Right atrium auricular region (tissue), 2 donors: ENCODE results near the gene CDRT4. TPM values are rescaled to one million over a fixed set of nuclear protein-coding genes. Genes with fewer than 3 reads are reported as not detected.

Experiments
- DNase-seq: peaks from one replicate; pipeline ENCODE4 v3.0.0-alpha.2; 2019; ENCODE audit warnings: low spot score
- H3K27ac ChIP-seq, 2 donors: fragments of 200-600 bp; sonication (generic); 1 replicate in 1 of 2; 2 replicates in 1 of 2; pipeline ENCODE4 v1.5.1; 2016 to 2019
- H3K27me3 ChIP-seq, 2 donors: fragments of 200-600 bp; sonication (generic); one replicate each; pipeline versions ENCODE4 v1.5.1 to v1.6.0; 2017 to 2019
- H3K36me3 ChIP-seq: fragments of 200-600 bp; sonication (generic); one replicate; pipeline ENCODE4 v1.5.1; 2016
- H3K4me1 ChIP-seq, 2 donors: fragments of 200-600 bp; sonication (generic); one replicate each; pipeline versions ENCODE4 v1.5.1 to v1.6.0; 2017 to 2019
- H3K4me3 ChIP-seq, 2 donors: fragments of 200-600 bp; sonication (generic); 1 replicate in 1 of 2; 2 replicates in 1 of 2; pipeline ENCODE4 v1.5.1; 2017 to 2019; ENCODE audit warnings: mild to moderate bottlenecking in 1 of 2, moderate library complexity in 1 of 2
- H3K9me3 ChIP-seq, 2 donors: fragments of 200-600 bp; sonication (generic); one replicate each; pipeline ENCODE4 v1.5.1; 2019
- total RNA-seq, 2 donors: library from RNA; depleted of rRNA; stranded (reverse); fragments of >200 nt; gene quantifications; one replicate each; pipeline ENCODE4 v1.1.0, GENCODE V29; 2016
- TF ChIP-seq, protein P1 (sequence below), 2 donors: fragments of 200-600 bp; sonication (generic); IDR thresholded peaks; one replicate each; pipeline ENCODE4 v1.5.1; 2019; ENCODE audit warnings: antibody characterized with exemption in 2 of 2

The CDRT4 gene
- total RNA-seq, 2 donors from 2014 or later, result 0.94 TPM; not detected in 1

GRCh38 chr17:15403276-15403939 is 64.0 kb downstream of the CDRT4 start:
- peaks cover 0 to 32% of the 10 kb centered on the region in 2 donors for H3K4me1 ChIP-seq
- no peaks in the 10 kb centered on the region for H3K9me3 ChIP-seq
- DNase-seq, result no peak
- no peaks in the 10 kb centered on the region for H3K36me3 ChIP-seq
- H3K27me3 ChIP-seq, result no peaks in the 10 kb centered on the region
- peak overlapping the region; percentile 54 to 64 for H3K27ac ChIP-seq
- TF ChIP-seq, protein P1, sequence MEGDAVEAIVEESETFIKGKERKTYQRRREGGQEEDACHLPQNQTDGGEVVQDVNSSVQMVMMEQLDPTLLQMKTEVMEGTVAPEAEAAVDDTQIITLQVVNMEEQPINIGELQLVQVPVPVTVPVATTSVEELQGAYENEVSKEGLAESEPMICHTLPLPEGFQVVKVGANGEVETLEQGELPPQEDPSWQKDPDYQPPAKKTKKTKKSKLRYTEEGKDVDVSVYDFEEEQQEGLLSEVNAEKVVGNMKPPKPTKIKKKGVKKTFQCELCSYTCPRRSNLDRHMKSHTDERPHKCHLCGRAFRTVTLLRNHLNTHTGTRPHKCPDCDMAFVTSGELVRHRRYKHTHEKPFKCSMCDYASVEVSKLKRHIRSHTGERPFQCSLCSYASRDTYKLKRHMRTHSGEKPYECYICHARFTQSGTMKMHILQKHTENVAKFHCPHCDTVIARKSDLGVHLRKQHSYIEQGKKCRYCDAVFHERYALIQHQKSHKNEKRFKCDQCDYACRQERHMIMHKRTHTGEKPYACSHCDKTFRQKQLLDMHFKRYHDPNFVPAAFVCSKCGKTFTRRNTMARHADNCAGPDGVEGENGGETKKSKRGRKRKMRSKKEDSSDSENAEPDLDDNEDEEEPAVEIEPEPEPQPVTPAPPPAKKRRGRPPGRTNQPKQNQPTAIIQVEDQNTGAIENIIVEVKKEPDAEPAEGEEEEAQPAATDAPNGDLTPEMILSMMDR (IDR thresholded peaks at IDR 0.05), result no peak
- H3K4me3 ChIP-seq, result no peak overlapping the region

- peaks cover 0 to 34% of the 10 kb centered on the region in 2 donors for H3K4me1 ChIP-seq
- H3K9me3 ChIP-seq, result no peaks in the 10 kb centered on the region
- no peaks in the 10 kb centered on the region for H3K36me3 ChIP-seq
- no peak for DNase-seq
- peak overlapping the region; percentile 47 to 72 for H3K27ac ChIP-seq
- H3K4me3 ChIP-seq, result no peak overlapping the region
- no peaks in the 10 kb centered on the region for H3K27me3 ChIP-seq
- TF ChIP-seq, protein P1 (IDR thresholded peaks at IDR 0.05), result no peak
These were observed 68.0 kb downstream of the CDRT4 start for GRCh38 chr17:15399443-15399842.

- H3K4me1 ChIP-seq, result peaks cover 0 to 28% of the 10 kb centered on the region in 2 donors
- TF ChIP-seq, protein P1 (IDR thresholded peaks at IDR 0.05), result no peak
- DNase-seq, result no peak
- no peaks in the 10 kb centered on the region for H3K9me3 ChIP-seq
- no peaks in the 10 kb centered on the region for H3K36me3 ChIP-seq
- H3K4me3 ChIP-seq, result no peak overlapping the region
- no peaks in the 10 kb centered on the region for H3K27me3 ChIP-seq
- H3K27ac ChIP-seq, result peak overlapping the region; percentile 47 to 72
These were observed 68.6 kb downstream of the CDRT4 start for GRCh38 chr17:15398736-15399331.

DNA sequence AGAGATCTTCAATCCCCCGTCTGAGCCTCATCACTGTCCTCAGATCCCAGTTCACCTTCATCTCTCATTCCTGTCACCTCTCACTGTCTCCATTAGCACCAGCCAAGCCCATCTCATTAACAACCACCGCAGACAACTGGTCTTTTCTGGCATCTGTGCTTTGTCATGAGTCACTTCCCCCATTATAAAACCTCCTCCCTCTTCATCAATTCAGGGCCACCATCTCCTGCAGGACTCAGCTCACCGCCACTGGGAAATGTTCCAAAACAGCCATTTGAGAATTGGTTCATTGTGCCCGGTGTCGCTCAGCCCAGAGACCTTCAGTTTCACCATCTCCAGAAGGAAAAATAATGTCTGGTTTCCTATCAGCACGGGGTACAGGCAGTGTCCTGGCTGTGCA is 69.1 kb downstream of the CDRT4 start:
- DNase-seq, result no peak
- H3K4me3 ChIP-seq, result no peak overlapping the region
- H3K9me3 ChIP-seq, result no peaks in the 10 kb centered on the region
- H3K27ac ChIP-seq, result peak overlapping the region; percentile 47 to 72
- TF ChIP-seq, protein P1 (IDR thresholded peaks at IDR 0.05), result no peak
- peaks cover 0 to 23% of the 10 kb centered on the region in 2 donors for H3K4me1 ChIP-seq
- H3K36me3 ChIP-seq, result no peaks in the 10 kb centered on the region
- H3K27me3 ChIP-seq, result no peaks in the 10 kb centered on the region

DNA sequence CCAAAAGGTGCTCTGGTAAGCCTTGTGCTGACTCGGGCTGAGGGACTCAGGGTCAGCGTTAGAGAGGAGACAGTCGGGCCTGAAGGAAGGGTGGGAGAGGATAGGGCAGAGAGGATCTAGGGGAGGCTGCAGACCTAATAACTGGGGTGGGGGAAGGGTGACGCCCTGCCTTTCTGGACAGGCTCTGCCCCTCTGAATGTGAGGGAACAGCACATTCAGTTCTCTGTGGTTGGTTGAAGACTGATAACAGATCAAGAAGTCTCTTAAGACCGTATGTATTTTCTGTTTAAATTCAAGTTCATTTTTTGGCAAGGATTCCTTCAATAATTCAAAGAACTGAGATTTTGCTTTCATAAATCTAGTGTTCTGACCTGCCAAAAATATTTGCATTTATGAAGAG is 69.8 kb downstream of the CDRT4 start:
- H3K4me1 ChIP-seq, result peaks cover 0 to 20% of the 10 kb centered on the region in 2 donors
- H3K36me3 ChIP-seq, result no peaks in the 10 kb centered on the region
- no peaks in the 10 kb centered on the region for H3K27me3 ChIP-seq
- peak; percentile 40 for DNase-seq
- H3K9me3 ChIP-seq, result no peaks in the 10 kb centered on the region
- no peak overlapping the region for H3K27ac ChIP-seq
- TF ChIP-seq, protein P1 (IDR thresholded peaks at IDR 0.05), result no peak
- no peak overlapping the region for H3K4me3 ChIP-seq
